ENCODE data around the gene EBP.

DNA sequence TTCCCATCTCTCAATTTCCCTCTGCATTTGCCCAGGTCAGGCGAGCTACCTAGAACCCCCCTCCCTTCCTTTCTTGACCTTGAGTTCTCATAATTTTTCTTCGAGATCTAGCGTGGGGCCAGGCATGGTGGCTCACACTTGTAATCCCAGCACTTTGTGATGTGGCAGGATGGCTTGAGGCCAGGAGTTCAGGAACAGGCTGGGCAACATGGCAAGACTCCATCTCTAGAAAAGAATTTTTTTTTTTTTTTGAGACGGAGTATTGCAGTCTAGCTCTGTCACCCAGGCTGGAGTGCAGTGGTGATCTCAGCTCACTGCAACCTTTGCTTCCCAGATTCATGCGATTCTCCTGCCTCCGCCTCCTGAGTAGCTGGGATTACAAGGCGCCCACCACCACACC lies 17.3 kb upstream of the EBP start:
- TF ChIP-seq GATA2 (IDR thresholded peaks at IDR 0.05; ENCODE audit: low read depth, low read length) (no peak), GATA3 (IDR thresholded peaks at IDR 0.05; ENCODE audit: low read depth, low read length) (no peak)

Data from SH-SY5Y (cell line).